ENCODE data around the gene TAS2R30.
"Not testable (repeated sequence)": the region's sequence is repeated elsewhere in the genome, so short reads cannot be mapped to it uniquely, and the experiment has no call there.

The TAS2R30 gene

DNA sequence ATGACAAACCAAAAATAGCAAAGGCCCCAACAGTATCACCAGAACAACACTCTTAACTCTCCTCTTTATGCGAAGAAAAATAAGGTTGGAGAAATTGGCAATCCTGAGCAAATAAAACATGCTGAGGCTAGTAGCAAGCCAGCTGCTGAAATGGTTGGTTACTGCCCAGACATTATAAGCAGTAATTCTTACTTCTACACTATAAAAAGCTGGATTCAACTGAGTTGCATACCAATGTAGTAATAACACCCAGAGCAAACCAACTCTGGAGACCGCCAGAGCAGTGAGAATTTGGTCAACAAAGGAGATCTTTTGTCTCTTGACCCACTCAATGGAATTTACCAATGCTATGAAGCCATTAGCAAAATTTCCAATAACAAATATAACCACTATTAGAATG, 628 bp downstream of the TAS2R30 start:
- DNase-seq, result no peak
- in situ Hi-C loops (cut with HindIII; ENCODE audit: low pct_ligation_motif_present, low pct_unique_long_range_greater_than_20kb, low sequenced_read_pairs), result no loop called here

DNA sequence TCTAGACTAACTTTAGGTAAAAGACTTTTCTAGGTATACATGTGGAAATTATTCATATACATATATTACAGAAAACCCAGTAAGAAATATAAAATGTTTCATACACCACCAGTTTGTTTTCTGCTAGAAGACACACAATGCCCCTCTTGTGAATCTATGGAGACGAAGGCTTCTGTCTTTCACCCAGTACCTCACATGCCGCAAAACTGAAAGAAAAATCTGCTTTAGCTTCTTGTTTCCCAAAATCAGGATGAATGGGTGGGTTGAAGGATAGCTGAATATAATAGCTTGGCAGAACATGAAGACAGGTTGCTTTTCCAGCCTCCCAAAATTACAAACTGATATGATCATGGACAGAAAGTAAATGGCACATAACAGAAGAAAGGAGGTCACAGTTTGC, 1.3 kb downstream of the TAS2R30 start:
- in situ Hi-C loops (cut with HindIII; ENCODE audit: low pct_ligation_motif_present, low pct_unique_long_range_greater_than_20kb, low sequenced_read_pairs), result no loop called here
- DNase-seq, result no peak

DNA sequence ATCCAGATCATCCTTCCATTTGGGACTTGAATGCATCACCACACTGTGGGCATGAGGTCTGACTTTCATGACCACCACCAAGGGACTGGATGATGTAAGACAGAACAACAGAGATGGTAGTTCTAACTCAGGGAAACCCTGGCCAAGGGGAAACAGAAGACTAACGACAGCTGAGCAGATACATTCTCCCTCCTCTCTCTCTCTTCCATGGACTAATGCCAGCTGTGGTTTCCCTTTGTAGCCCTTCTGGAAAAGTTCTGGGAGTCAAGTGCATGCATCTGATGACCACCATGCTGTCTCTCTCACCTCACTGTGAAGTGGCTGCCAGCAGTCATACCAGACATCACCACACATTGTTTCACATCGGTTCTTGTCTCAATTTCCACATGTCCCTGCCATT, 3.4 kb downstream of the TAS2R30 start:
- no peak for DNase-seq
- in situ Hi-C loops (cut with HindIII; ENCODE audit: low pct_ligation_motif_present, low pct_unique_long_range_greater_than_20kb, low sequenced_read_pairs), result no loop called here

- in situ Hi-C loops (cut with HindIII; ENCODE audit: low pct_ligation_motif_present, low pct_unique_long_range_greater_than_20kb, low sequenced_read_pairs), result no loop called here
These were observed 4.1 kb downstream of the TAS2R30 start for GRCh38 chr12:11130382-11130781.

DNA sequence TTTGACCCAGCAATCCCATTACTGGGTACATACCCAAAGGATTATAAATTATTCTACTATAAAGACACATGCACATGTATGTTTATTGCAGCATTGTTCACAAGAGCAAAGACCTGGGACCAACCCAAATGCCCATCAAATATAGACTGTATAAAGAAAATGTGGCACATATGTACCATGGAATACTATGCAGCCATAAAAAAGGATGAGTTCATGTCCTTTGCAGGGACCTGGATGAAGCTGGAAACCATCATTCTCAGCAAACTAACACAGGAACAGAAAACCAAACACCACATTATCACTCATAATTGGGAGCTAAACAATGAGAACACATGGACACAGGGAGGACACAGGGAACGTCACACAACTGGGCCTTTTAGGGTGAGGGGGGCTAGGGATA, 20.3 kb downstream of the TAS2R30 start:
- in situ Hi-C loops (cut with HindIII; ENCODE audit: low pct_ligation_motif_present, low pct_unique_long_range_greater_than_20kb, low sequenced_read_pairs); DNase-seq: not testable (repeated sequence)

More at GRCh38 chr12:11130382-11130781, 4.1 kb downstream of the TAS2R30 start:
- no peak for DNase-seq

DNA sequence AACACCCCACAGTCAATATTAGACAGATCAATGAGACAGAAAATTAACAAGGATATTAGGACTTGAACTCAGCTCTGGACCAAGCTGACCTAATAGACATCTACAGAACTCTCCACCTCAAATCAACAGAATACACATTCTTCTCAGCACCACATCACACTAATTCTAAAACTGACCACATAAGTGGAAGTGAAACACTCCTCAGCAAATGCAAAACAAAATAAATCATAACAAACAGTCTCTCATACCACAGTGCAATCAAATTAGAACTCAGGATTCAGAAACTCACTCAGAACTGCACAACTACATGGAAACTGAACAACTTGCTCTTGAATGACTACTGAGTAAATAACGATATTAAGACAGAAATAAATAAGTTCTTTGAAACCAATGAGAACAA, 23.2 kb downstream of the TAS2R30 start:
- DNase-seq; in situ Hi-C loops (cut with HindIII; ENCODE audit: low pct_ligation_motif_present, low pct_unique_long_range_greater_than_20kb, low sequenced_read_pairs): not testable (repeated sequence)

DNA sequence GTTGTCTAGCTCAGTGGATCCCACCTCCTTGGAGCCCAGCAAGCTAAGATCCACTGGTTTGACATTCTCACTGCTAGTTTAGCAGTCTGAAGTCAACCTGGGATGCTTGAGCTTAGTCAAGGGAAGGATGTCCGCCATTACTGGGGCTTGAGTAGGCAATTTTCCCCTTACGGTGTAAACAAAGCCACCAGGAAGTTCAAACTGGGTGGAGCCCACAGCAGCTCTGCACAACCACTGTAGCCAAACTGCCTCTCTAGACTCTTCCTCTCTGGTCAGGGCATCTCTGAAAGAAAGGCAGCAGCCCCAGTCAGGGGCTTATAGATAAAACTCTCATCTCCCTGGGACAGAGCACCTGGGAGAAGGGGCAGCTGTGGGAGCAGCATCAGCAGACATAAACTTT, 25.6 kb downstream of the TAS2R30 start:
- DNase-seq, result no peak
- in situ Hi-C loops (cut with HindIII; ENCODE audit: low pct_ligation_motif_present, low pct_unique_long_range_greater_than_20kb, low sequenced_read_pairs), result no loop called here

- in situ Hi-C loops (cut with HindIII; ENCODE audit: low pct_ligation_motif_present, low pct_unique_long_range_greater_than_20kb, low sequenced_read_pairs), result no loop called here
- DNase-seq, result no peak
These were observed 26.7 kb downstream of the TAS2R30 start for GRCh38 chr12:11107719-11108118.

- in situ Hi-C loops (cut with HindIII; ENCODE audit: low pct_ligation_motif_present, low pct_unique_long_range_greater_than_20kb, low sequenced_read_pairs), result no loop called here
- DNase-seq, result no peak
These were observed 28.2 kb downstream of the TAS2R30 start for GRCh38 chr12:11106288-11106687.

DNA sequence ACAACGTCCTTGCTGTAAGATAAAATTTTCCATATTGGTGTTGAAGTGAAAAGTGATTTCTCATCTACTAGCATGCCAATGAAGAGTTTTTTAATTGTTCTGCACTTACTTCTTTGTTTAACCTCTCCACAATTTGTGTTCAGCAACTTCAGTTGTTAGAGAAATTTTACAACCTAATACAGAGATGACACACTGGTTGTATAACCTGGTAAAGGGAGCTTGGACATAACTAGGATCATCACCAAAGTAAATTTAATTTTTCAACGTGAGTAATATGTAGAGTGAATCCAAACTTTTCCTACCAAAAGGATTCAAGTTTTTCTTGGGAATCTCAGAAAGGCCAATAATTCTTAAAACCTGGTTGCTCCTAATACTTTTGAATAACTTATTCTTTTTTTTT, 28.9 kb downstream of the TAS2R30 start:
- DNase-seq, result no peak
- in situ Hi-C loops (cut with HindIII; ENCODE audit: low pct_ligation_motif_present, low pct_unique_long_range_greater_than_20kb, low sequenced_read_pairs), result no loop called here

DNA sequence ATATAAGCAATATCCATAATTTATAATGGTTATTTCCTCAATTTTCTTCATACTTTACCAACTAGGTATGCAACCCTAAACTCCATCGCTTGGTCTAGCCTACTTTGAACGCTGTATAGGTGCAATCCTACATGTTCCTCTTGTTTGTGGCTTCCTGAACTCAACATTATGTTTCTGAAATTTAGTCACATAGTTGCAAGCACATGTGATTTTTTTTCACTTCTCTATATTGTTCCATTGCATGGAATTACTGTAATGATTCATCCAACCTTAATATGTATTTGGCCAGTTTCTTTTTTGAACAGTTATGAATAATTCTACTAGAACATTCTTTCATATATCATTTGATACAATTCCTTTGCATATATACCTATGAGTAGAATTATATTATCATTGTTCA, 39.5 kb downstream of the TAS2R30 start:
- in situ Hi-C loops (cut with HindIII; ENCODE audit: low pct_ligation_motif_present, low pct_unique_long_range_greater_than_20kb, low sequenced_read_pairs); DNase-seq: not testable (repeated sequence)

DNA sequence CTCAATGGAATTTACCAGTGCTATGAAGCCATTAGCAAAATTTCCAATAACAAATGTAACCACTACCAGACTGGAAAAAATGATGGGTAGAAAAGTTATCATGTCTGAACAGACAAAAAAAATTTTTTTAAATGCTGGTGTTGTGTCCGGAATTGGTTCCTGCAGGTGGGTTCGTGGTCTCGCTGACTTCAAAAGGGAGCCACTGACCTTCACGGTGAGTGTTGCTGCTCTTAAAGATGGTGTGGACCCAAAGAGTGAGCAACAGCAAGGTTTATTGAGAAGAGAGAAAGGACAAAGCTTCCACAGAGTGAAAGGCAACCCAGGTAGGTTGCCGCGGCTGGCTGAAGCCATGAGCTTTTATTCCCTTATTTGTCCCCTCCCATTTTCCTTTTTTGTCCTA, 42.3 kb downstream of the TAS2R30 start, which contains the start of gene TAS2R43:
Gene TAS2R43 (minus strand): TSS at position 186 of the 400 bp plus-strand sequence. CDS start 84 bp downstream, at position 102.
- in situ Hi-C loops (cut with HindIII; ENCODE audit: low pct_ligation_motif_present, low pct_unique_long_range_greater_than_20kb, low sequenced_read_pairs), result no loop called here
- DNase-seq, result no peak

GRCh38 chr12:11089246-11089645, 45.2 kb downstream of the TAS2R30 start:
- DNase-seq, result no peak
- in situ Hi-C loops (cut with HindIII; ENCODE audit: low pct_ligation_motif_present, low pct_unique_long_range_greater_than_20kb, low sequenced_read_pairs), result no loop called here

DNA sequence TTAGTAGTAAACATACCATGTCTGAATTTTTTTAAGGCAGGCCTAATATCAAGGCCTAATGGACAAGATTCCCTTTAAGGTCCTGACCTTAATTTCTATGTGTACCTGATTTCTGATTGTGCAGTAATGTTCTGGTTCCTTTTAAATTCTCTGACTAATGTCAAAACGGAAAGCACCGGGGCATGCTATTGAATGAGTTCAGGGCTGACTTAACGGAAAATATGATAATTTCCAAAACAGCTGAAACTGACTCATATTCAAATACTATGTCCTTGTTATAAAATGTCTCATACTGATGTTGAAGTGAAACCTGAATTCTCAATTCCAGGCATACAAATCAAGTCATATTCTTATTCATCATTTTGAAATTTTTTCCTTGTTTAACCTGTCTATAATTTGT, 49.0 kb downstream of the TAS2R30 start:
- in situ Hi-C loops (cut with HindIII; ENCODE audit: low pct_ligation_motif_present, low pct_unique_long_range_greater_than_20kb, low sequenced_read_pairs), result no loop called here
- no peak for DNase-seq
